Activated CD8-positive, alpha-beta T cell treated with anti-CD3 and anti-CD28 coated beads for 36 hours (primary cell): ENCODE data around the gene NOL12. TPM values are rescaled to one million over a fixed set of nuclear protein-coding genes. Genes with fewer than 3 reads are reported as not detected.

ENCODE experiments used
- ATAC-seq: fragments of 200-7000 bp; cut with Tn5 transposase; one replicate; pipeline ENCODE4 v1.10.0; 2021; ENCODE audit warnings: mild to moderate bottlenecking, moderate library complexity
- CTCF ChIA-PET: fragments of 350-600 bp; sonication (Branson Sonifier 250); formaldehyde crosslinking; loops from one replicate; lab custom pipeline; 2021; ENCODE audit warnings: antibody characterized with exemption; lab: Charles Lee
- POLR2A ChIA-PET: fragments of 350-600 bp; sonication (Branson Sonifier 250); formaldehyde crosslinking; loops from one replicate; lab custom pipeline; 2021; ENCODE audit warnings: antibody characterized with exemption; lab: Charles Lee
- DNase-seq: peaks from one replicate; pipeline ENCODE4 v3.0.0-alpha.2; 2020
- H3K27ac Mint-ChIP-seq: one replicate; pipeline ENCODE4 v1.8.0; 2021; ENCODE audit warnings: mild to moderate bottlenecking, mixed read lengths
- H3K27me3 Mint-ChIP-seq: one replicate; pipeline ENCODE4 v1.8.0; 2021; ENCODE audit warnings: mixed read lengths
- H3K36me3 Mint-ChIP-seq: one replicate; pipeline ENCODE4 v1.8.0; 2021; ENCODE audit warnings: low read depth, mixed read lengths
- H3K4me1 Mint-ChIP-seq: one replicate; pipeline ENCODE4 v1.8.0; 2021; ENCODE audit warnings: low read depth, mixed read lengths
- H3K4me3 Mint-ChIP-seq: one replicate; pipeline ENCODE4 v1.8.0; 2021; ENCODE audit warnings: mild to moderate bottlenecking, moderate library complexity, mixed read lengths
- H3K9me3 Mint-ChIP-seq: one replicate; pipeline ENCODE4 v1.8.0; 2021; ENCODE audit warnings: mixed read lengths
- intact Hi-C: fragments of 100-400 bp; cut with micrococcal nuclease; formaldehyde crosslinking; loops from one replicate; pipeline ENCODE4 v1.10.0; 2022
- total RNA-seq, 2 experiments: library from RNA; stranded (reverse); gene quantifications; one replicate each; pipeline ENCODE4 v1.2.3, GENCODE V29; 2021
- TF ChIP-seq, protein P1 (sequence below): fragments of 200-600 bp; IDR thresholded peaks from one replicate; pipeline ENCODE4 v1.8.0; 2022; ENCODE audit warnings: antibody characterized with exemption, mild to moderate bottlenecking

Gene NOL12
- total RNA-seq, 2 experiments from 2014 or later: 36.8 to 38.8 TPM

DNA sequence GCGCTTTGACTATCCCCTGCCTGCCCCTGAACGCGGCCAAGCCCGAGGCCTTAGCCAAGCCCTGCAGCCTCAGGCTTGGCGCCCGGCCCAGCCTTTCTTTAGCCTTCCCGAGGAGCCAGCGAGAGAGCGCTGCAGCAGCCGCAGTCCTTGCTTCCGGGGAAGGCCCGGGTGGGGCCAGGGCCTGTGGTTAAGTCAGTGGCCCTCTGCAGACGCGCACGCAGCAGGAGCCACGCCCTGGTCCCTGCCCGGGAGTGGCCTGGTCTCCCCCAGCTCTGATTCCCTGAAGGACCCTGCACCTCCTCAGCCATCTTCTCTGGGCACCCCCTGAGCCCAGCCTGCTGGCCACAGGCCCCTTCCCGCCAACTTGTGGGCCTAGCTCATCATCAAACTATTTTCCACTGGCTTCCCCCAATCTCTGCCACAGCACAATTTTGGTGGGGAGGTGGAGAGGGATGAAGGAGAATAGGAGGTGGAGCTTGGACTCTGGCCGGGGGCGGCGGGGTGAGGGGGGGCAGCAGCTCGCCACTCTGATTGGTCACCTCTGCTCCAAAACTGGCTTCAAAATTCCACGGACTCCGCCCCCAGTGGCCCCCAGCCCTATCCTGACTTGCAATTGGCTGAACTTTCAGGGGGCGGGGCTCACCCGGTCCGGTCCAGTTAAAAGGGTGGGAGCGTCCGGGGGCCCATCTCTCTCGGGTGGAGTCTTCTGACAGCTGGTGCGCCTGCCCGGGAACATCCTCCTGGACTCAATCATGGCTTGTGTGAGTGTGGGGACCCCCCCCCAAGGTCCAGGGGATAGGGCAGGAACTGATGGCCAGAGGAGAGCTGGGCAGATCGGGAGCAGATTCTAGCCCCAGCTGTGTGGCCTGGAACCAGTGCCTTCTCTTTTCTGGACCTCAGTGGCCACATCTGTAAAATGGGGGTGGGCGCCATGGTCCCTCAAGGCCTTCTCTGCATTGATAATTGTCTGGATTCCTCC, 10.9 kb upstream of the NOL12 start, which contains the start of gene LGALS1:
Gene LGALS1, plus strand, starts transcription at position 686 of the 979 bp plus-strand sequence. Its CDS starts 67 bp downstream, at position 753.
- peak within 1 kb of the TSS; percentile 77 for H3K4me3 Mint-ChIP-seq
- ATAC-seq (peak; percentile 43), DNase-seq (peak; percentile 84)
- H3K9me3 Mint-ChIP-seq: no peaks in the 10 kb centered on the region
- peaks cover 66% of the 10 kb centered on the region for H3K4me1 Mint-ChIP-seq
- intact Hi-C loops: loop anchor here (5.0 kb wide), 1 partner anchor 38 kb away; the partner anchor contains the start of gene SH3BP1
- TF ChIP-seq, protein P1, sequence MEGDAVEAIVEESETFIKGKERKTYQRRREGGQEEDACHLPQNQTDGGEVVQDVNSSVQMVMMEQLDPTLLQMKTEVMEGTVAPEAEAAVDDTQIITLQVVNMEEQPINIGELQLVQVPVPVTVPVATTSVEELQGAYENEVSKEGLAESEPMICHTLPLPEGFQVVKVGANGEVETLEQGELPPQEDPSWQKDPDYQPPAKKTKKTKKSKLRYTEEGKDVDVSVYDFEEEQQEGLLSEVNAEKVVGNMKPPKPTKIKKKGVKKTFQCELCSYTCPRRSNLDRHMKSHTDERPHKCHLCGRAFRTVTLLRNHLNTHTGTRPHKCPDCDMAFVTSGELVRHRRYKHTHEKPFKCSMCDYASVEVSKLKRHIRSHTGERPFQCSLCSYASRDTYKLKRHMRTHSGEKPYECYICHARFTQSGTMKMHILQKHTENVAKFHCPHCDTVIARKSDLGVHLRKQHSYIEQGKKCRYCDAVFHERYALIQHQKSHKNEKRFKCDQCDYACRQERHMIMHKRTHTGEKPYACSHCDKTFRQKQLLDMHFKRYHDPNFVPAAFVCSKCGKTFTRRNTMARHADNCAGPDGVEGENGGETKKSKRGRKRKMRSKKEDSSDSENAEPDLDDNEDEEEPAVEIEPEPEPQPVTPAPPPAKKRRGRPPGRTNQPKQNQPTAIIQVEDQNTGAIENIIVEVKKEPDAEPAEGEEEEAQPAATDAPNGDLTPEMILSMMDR: no peak
- ChIA-PET CTCF (interaction anchor here (0.9 to 68.1 kb wide), 8 partner anchors 14 to 143 kb away, joined by 3 to 1770 read pairs (median 4); partner anchors contain the start of genes GGA1, PDXP and SH3BP1), POLR2A (interaction anchor here (0.5 to 8.2 kb wide), 13 partner anchors 8 to 1240 kb away, joined by 3 to 49 read pairs (median 5); partner anchors contain the start of genes GGA1, NOL12, PDXP and SH3BP1)
- peaks cover 4% of the 10 kb centered on the region for H3K36me3 Mint-ChIP-seq
- H3K27me3 Mint-ChIP-seq: no peaks in the 10 kb centered on the region
- peak within 1 kb of the TSS; percentile 93 for H3K27ac Mint-ChIP-seq

DNA sequence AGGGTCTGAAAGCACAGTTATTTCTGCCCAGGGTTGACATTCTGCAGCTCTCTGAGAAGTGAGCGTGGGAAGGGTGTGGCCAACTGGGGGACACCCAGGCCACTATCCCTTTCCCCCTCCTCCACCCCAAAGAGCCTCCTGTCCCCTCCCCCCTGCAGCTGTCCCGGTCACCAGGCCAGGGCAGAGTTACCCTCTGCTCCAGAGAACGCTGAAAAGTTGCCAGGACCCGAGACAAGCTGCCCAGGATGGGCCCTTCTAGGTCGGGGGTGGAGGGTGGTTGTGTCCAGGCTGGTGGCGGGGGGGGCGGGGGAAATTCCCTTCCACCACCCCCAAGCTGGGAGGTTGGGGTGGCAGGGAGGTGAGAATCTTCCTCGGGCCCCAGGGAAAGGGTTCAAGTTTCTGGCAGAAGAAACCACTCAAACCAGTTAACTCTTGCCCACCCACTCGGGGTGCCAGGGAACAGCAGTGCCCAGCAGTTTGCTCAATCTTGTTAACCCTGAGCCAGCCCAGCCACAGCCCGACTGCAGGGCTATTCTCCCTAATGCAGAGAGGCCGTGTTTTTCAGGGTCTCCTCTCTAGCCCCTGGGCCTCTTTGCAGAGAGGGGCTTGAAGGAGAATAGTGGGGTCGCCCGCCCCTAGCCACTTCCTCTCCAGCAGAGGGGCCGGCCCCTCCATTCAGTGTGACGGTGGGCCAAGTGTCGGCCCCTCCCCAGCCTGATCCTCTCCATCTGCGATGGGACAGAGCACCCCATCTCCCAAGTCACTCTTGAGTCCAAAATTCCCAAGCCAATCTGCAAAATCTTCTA, 10.0 kb upstream of the NOL12 start:
- no peaks in the 10 kb centered on the region for H3K27me3 Mint-ChIP-seq
- peak overlapping the region; percentile 77 for H3K4me3 Mint-ChIP-seq
- intact Hi-C loops: loop anchor here (5.0 kb wide), 1 partner anchor 39 kb away; the partner anchor contains the start of gene SH3BP1
- TF ChIP-seq, protein P1: no peak
- ChIA-PET CTCF (interaction anchor here (0.9 to 68.1 kb wide), 6 partner anchors 15 to 142 kb away, joined by 3 to 1770 read pairs (median 5); partner anchors contain the start of genes GGA1, PDXP and SH3BP1), POLR2A (interaction anchor here (0.6 to 8.2 kb wide), 16 partner anchors 9 to 272 kb away, joined by 3 to 49 read pairs (median 5); partner anchors contain the start of genes GGA1, NOL12 and PDXP)
- peaks cover 68% of the 10 kb centered on the region for H3K4me1 Mint-ChIP-seq
- DNase-seq: peak; percentile 58
- H3K27ac Mint-ChIP-seq: peak overlapping the region; percentile 93
- peaks cover 4% of the 10 kb centered on the region for H3K36me3 Mint-ChIP-seq
- peak; percentile 0 for ATAC-seq
- H3K9me3 Mint-ChIP-seq: no peaks in the 10 kb centered on the region

DNA sequence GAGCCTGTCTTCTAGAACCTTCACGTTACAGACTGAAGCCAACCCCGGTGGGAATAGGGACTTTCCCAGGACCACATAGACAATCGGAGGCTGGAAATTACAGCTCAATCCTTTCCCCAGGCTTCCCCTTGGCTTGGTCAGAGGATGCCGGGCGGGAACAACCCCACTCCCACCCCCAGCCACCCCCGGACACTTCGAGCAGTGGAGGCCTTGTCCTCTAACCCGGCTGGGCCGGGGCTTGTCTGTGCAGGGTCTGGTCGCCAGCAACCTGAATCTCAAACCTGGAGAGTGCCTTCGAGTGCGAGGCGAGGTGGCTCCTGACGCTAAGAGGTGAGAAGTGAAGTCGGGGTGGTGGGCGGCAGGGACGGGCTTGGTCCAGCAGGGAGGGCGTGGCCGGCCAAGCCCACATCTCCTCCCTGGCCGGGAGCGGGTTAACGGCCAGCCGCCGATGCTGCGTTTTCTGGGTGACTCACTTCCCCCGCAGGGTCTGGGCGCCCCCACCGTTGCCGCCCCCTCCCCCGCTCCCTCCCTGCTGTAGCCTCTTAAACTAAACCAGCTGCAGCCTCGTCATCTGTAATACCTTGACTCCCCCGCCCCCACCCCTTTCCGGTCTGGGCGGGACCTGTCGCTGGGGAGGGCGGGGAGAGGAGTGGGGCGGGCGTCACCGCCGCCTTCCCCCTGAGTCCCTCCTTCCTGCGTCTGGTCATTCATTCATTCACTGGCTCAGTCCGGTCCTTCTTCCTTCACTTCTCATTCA, 9.2 kb upstream of the NOL12 start:
- H3K27me3 Mint-ChIP-seq: no peaks in the 10 kb centered on the region
- DNase-seq (peak; percentile 98), ATAC-seq (peak; percentile 84)
- peaks cover 70% of the 10 kb centered on the region for H3K4me1 Mint-ChIP-seq
- CTCF ChIA-PET: interaction anchor here (1.7 to 68.1 kb wide), 3 partner anchors 15 to 52 kb away, joined by 5 to 1770 read pairs (median 9); partner anchors contain the start of genes GGA1, PDXP and SH3BP1
- peak overlapping the region; percentile 77 for H3K4me3 Mint-ChIP-seq
- POLR2A ChIA-PET: interaction anchor here (0.6 to 8.2 kb wide), 14 partner anchors 10 to 271 kb away, joined by 3 to 49 read pairs (median 4); partner anchors contain the start of genes GGA1, NOL12 and PDXP
- TF ChIP-seq, protein P1: no peak
- no peaks in the 10 kb centered on the region for H3K9me3 Mint-ChIP-seq
- intact Hi-C loops: loop anchor here (5.0 kb wide), 1 partner anchor 40 kb away; the partner anchor contains the start of gene SH3BP1
- H3K36me3 Mint-ChIP-seq: peaks cover 4% of the 10 kb centered on the region
- peak overlapping the region; percentile 93 for H3K27ac Mint-ChIP-seq

DNA sequence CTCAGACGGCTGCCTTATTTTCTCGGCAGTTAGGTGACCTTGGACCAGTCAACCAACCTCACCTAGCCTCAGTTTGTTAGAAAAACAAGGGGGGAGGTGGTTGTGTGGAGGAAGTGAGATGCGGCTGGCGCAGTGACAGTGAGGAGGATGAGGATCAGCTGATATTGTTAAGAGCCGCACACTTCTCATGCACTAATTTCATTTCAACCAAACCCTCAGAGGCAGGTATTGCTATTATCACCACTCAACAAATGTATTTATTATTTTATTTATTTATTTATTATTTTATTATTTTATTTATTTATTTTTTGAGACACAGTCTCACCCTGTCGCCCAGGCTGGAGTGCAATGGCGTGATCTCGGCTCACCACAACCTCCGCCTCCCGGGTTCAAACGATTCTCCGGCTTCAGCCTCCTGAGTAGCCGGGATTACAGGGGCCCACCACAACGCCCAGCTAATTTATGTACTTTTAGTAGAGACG, 8.6 kb upstream of the NOL12 start:
- intact Hi-C loops: loop anchor here (5.0 kb wide), 1 partner anchor 40 kb away; the partner anchor contains the start of gene SH3BP1
- TF ChIP-seq, protein P1: no peak
- Mint-ChIP-seq H3K4me1 (peaks cover 64% of the 10 kb centered on the region), H3K9me3 (no peaks in the 10 kb centered on the region), H3K36me3 (peaks cover 4% of the 10 kb centered on the region), H3K27ac (peak overlapping the region; percentile 91), H3K4me3 (peak overlapping the region; percentile 77), H3K27me3 (no peaks in the 10 kb centered on the region)
- CTCF ChIA-PET: interaction anchor here (1.7 to 68.1 kb wide), 3 partner anchors 16 to 52 kb away, joined by 5 to 1770 read pairs (median 9); partner anchors contain the start of genes GGA1, PDXP and SH3BP1
- ATAC-seq: peak; percentile 22
- POLR2A ChIA-PET: interaction anchor here (0.7 to 8.2 kb wide), 10 partner anchors 9 to 69 kb away, joined by 3 to 49 read pairs (median 8); partner anchors contain the start of genes GGA1, NOL12 and PDXP
- no peak for DNase-seq
